MM.1S (cell line): ENCODE results near the gene FLNC.
A peak's percentile ranks its signal among the peaks of the same experiment; 100 is the strongest.

Experiments
- DNase-seq: peaks from one replicate; pipeline ENCODE4 v3.0.0-alpha.2; 2015
- H2AFZ ChIP-seq: fragments of 300-600 bp; sonication (generic); 2 replicates; pipeline ENCODE4 v1.6.0; 2016; ENCODE audit warnings: antibody characterized with exemption, low read length
- H3F3A ChIP-seq: fragments of 300-600 bp; sonication (generic); 2 replicates; pipeline ENCODE4 v1.6.1; 2016; ENCODE audit warnings: mild to moderate bottlenecking, antibody characterized with exemption, low read length, moderate library complexity, mixed read lengths; ENCODE audit not compliant: insufficient read depth
- H3K27ac ChIP-seq: fragments of 300-600 bp; sonication (generic); 2 replicates; pipeline ENCODE4 v1.5.1; 2016; ENCODE audit warnings: mild to moderate bottlenecking, low read length
- H3K27me3 ChIP-seq: fragments of 300-600 bp; sonication (generic); replicated peaks from 2 replicates; pipeline ENCODE4 v1.6.0; 2016; ENCODE audit warnings: low read length; ENCODE audit not compliant: insufficient read depth
- H3K36me3 ChIP-seq: fragments of 300-600 bp; sonication (generic); replicated peaks from 2 replicates; pipeline ENCODE4 v1.6.1; 2016; ENCODE audit warnings: mild to moderate bottlenecking, low read length, mixed read lengths; ENCODE audit not compliant: insufficient read depth
- H3K4me1 ChIP-seq: fragments of 300-600 bp; sonication (generic); 2 replicates; pipeline ENCODE4 v1.6.1; 2016; ENCODE audit warnings: low read length, mixed read lengths
- H3K4me2 ChIP-seq: fragments of 300-600 bp; sonication (generic); 2 replicates; pipeline ENCODE4 v1.6.0; 2016; ENCODE audit warnings: low read depth, low read length
- H3K4me3 ChIP-seq: fragments of 300-600 bp; sonication (generic); 2 replicates; pipeline ENCODE4 v1.5.1; 2016; ENCODE audit warnings: low read length, mixed read lengths
- H3K79me2 ChIP-seq: fragments of 300-600 bp; sonication (generic); 2 replicates; pipeline ENCODE4 v1.6.1; 2016; ENCODE audit warnings: mixed run types, low read length, mixed read lengths
- H3K9ac ChIP-seq: fragments of 300-600 bp; sonication (generic); 2 replicates; pipeline ENCODE4 v1.6.1; 2016; ENCODE audit warnings: low read length, mixed read lengths
- H3K9me2 ChIP-seq: fragments of 300-600 bp; sonication (generic); replicated peaks from 2 replicates; pipeline ENCODE4 v1.6.1; 2016; ENCODE audit warnings: mild to moderate bottlenecking, low read length, mixed read lengths; ENCODE audit not compliant: insufficient read depth
- H3K9me3 ChIP-seq: fragments of 300-600 bp; sonication (generic); replicated peaks from 2 replicates; pipeline ENCODE4 v1.6.1; 2016; ENCODE audit warnings: mild to moderate bottlenecking, low read length, mixed read lengths; ENCODE audit not compliant: insufficient read depth
- H4K20me1 ChIP-seq: fragments of 300-600 bp; sonication (generic); 2 replicates; pipeline ENCODE4 v1.6.1; 2016; ENCODE audit warnings: mild to moderate bottlenecking, low read length, moderate library complexity, mixed read lengths; ENCODE audit not compliant: insufficient read depth
- CTCF ChIP-seq: fragments of 300-600 bp; sonication (generic); IDR thresholded peaks from 2 replicates; pipeline ENCODE4 v1.5.1; 2016; ENCODE audit warnings: antibody characterized with exemption, low read length, mixed read lengths
- EZH2 ChIP-seq: fragments of 300-600 bp; sonication (generic); optimal IDR thresholded peaks from 2 replicates; pipeline ENCODE3; 2017; ENCODE audit warnings: low read depth, mild to moderate bottlenecking, antibody characterized with exemption, low read length, mixed read lengths
- EZH2phosphoT487 ChIP-seq: fragments of 300-600 bp; sonication (generic); IDR thresholded peaks from 2 replicates; pipeline ENCODE4 v1.6.1; 2018; ENCODE audit warnings: antibody characterized with exemption, low read length

Gene FLNC

GRCh38 chr7:128790315-128791041 is 39.7 kb upstream of the FLNC start:
- DNase-seq = no peak
- H2AFZ ChIP-seq = peak overlapping the region; percentile 93
- H4K20me1 ChIP-seq = no peaks in the 10 kb centered on the region
- no peak overlapping the region for H3K27ac ChIP-seq
- no peaks in the 10 kb centered on the region for H3F3A ChIP-seq
- no peaks in the 10 kb centered on the region for H3K36me3 ChIP-seq
- H3K9ac ChIP-seq = peak overlapping the region; percentile 52; the same call in 1 of the 2 replicates
- H3K9me2 ChIP-seq = no peaks in the 10 kb centered on the region
- H3K79me2 ChIP-seq = no peaks in the 10 kb centered on the region
- H3K9me3 ChIP-seq = no peaks in the 10 kb centered on the region
- peaks cover 22% of the 10 kb centered on the region for H3K27me3 ChIP-seq
- H3K4me3 ChIP-seq = peak overlapping the region; percentile 84
- H3K4me1 ChIP-seq = no peaks in the 10 kb centered on the region
- H3K4me2 ChIP-seq = peak overlapping the region; percentile 72
- no peak for TF ChIP-seq EZH2
- TF ChIP-seq CTCF = no peak
- TF ChIP-seq EZH2phosphoT487 = no peak

GRCh38 chr7:128791121-128791971 is 38.9 kb upstream of the FLNC start, which contains the start of gene CCDC136:
Gene CCDC136, plus strand, starts transcription at chr7:128791968. Its CDS starts 444 bp downstream, at chr7:128792412.
- no peak within 1 kb of the TSS for H3K27ac ChIP-seq
- H3K36me3 ChIP-seq = no peaks in the 10 kb centered on the region
- H3K27me3 ChIP-seq = peaks cover 22% of the 10 kb centered on the region
- TF ChIP-seq EZH2phosphoT487 = no peak
- TF ChIP-seq EZH2 = no peak
- H3K4me3 ChIP-seq = peak within 1 kb of the TSS; percentile 84
- no peaks in the 10 kb centered on the region for H3K4me1 ChIP-seq
- H2AFZ ChIP-seq = peak within 1 kb of the TSS; percentile 94
- no peaks in the 10 kb centered on the region for H3K9me2 ChIP-seq
- peak; percentile 83 for DNase-seq
- no peaks in the 10 kb centered on the region for H3K9me3 ChIP-seq
- no peaks in the 10 kb centered on the region for H4K20me1 ChIP-seq
- H3K79me2 ChIP-seq = no peaks in the 10 kb centered on the region
- H3K9ac ChIP-seq = peak within 1 kb of the TSS; percentile 52; the same call in 1 of the 2 replicates
- H3K4me2 ChIP-seq = peak within 1 kb of the TSS; percentile 99
- H3F3A ChIP-seq = no peaks in the 10 kb centered on the region

GRCh38 chr7:128791972-128792327 is 38.3 kb upstream of the FLNC start:
- DNase-seq = no peak
- H3K9me3 ChIP-seq = no peaks in the 10 kb centered on the region
- no peaks in the 10 kb centered on the region for H3K36me3 ChIP-seq
- peak overlapping the region; percentile 84 for H3K4me3 ChIP-seq
- no peaks in the 10 kb centered on the region for H3K79me2 ChIP-seq
- H3K9me2 ChIP-seq = no peaks in the 10 kb centered on the region
- no peaks in the 10 kb centered on the region for H4K20me1 ChIP-seq
- H2AFZ ChIP-seq = peak overlapping the region; percentile 94
- TF ChIP-seq EZH2phosphoT487 = no peak
- TF ChIP-seq EZH2 = no peak
- H3K27ac ChIP-seq = no peak overlapping the region
- H3K4me2 ChIP-seq = peak overlapping the region; percentile 99
- H3K9ac ChIP-seq = peak overlapping the region; percentile 51; the same call in 1 of the 2 replicates
- no peaks in the 10 kb centered on the region for H3K4me1 ChIP-seq
- peaks cover 22% of the 10 kb centered on the region for H3K27me3 ChIP-seq
- no peaks in the 10 kb centered on the region for H3F3A ChIP-seq

- Histone ChIP-seq H3K4me1 (no peaks in the 10 kb centered on the region), H3K4me3 (no peak overlapping the region)
These were observed 37.6 kb upstream of the FLNC start for GRCh38 chr7:128792471-128793180.

More at GRCh38 chr7:128792471-128793180, 37.6 kb upstream of the FLNC start:
- no peaks in the 10 kb centered on the region for H3K9me3 ChIP-seq
- no peak overlapping the region for H3K9ac ChIP-seq
- no peaks in the 10 kb centered on the region for H3F3A ChIP-seq
- no peak for DNase-seq
- no peaks in the 10 kb centered on the region for H3K36me3 ChIP-seq
- no peak overlapping the region for H3K4me2 ChIP-seq
- H3K27me3 ChIP-seq = peaks cover 22% of the 10 kb centered on the region
- TF ChIP-seq EZH2 (no peak), CTCF (no peak), EZH2phosphoT487 (no peak)
- H2AFZ ChIP-seq = no peak overlapping the region
- H3K9me2 ChIP-seq = no peaks in the 10 kb centered on the region
- H3K27ac ChIP-seq = no peak overlapping the region
- no peaks in the 10 kb centered on the region for H3K79me2 ChIP-seq
- H4K20me1 ChIP-seq = no peaks in the 10 kb centered on the region
